Measurements from ENCODE around the gene TMEM255B. TPM values are rescaled to one million over a fixed set of nuclear protein-coding genes. Genes with fewer than 3 reads are reported as not detected.

Gene TMEM255B
- total and polyA plus RNA-seq, 7 experiments from 2014 or later: 0.08 to 3.3 (median 1.3) TPM; not detected in 1

DNA sequence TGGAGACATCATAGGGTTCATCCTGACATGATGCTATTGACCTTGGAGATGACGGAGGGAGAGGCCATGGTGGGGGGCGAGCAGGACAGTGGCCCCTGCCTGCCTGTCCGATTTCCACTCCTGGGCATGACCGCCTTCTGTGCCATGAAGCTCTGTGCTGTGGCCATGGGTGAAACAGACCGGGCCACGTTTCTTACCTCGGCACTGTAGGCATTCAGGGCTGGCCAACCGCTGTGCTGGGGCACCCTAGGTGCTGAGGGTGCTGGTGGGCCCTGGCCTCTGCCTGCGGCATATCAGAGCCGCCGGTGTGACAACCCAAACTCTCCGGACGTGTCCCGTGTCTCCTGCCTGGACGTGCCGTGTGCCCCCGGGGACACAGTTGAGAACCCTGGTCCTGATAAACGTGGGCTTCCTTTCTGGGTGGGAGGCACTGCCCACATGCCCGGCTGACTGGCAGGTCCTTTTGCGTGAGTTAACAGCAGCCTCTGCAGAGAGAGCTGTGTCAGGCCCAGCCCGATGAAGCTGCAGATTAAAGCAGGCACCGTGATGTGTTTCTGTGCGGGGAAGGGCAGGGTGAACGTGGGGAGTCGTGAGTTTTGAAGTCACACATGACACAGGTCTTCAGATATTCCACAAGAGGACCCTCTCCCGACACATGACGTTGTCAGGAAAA, 46.5 kb downstream of the TMEM255B start:
- DNase-seq: no peak
- CTCF ChIA-PET: no interaction called here
- no peaks in the 10 kb centered on the region for H3K27me3 Mint-ChIP-seq
- peaks cover 0 to 1% (median 0%) of the 10 kb centered on the region in 7 donors for H3K4me1 Mint-ChIP-seq
- H3K4me3 Mint-ChIP-seq: no peak overlapping the region
- H3K9me3 Mint-ChIP-seq: peaks cover 0 to 18% (median 9%) of the 10 kb centered on the region in 11 donors
- H3K9me3 ChIP-seq (ENCODE audit: control insufficient read depth in 2 of 3, low read length in 3 of 3): peaks cover 0 to 21% (median 0%) of the 10 kb centered on the region in 3 experiments
- H3K36me3 ChIP-seq (ENCODE audit: control insufficient read depth in 2 of 3, insufficient read depth in 3 of 3, low read length in 3 of 3): no peaks in the 10 kb centered on the region
- H3K36me3 Mint-ChIP-seq: peaks cover 0 to 2% (median 0%) of the 10 kb centered on the region in 5 donors
- no peak for ATAC-seq
- H3K27ac ChIP-seq (ENCODE audit: low read depth, low read length): no peak overlapping the region
- H3K4me1 ChIP-seq (ENCODE audit: control insufficient read depth in 2 of 2, insufficient read depth in 2 of 2, low read length in 2 of 2): no peaks in the 10 kb centered on the region
- no peak overlapping the region for H3K4me3 ChIP-seq (ENCODE audit: low read length)
- intact Hi-C loops (cut with micrococcal nuclease): no loop called here
- H3K27me3 ChIP-seq (ENCODE audit: control insufficient read depth in 2 of 2, insufficient read depth in 2 of 2, low read length in 2 of 2): no peaks in the 10 kb centered on the region
- POLR2A ChIA-PET: no interaction called here
- no peak overlapping the region for H3K27ac Mint-ChIP-seq

DNA sequence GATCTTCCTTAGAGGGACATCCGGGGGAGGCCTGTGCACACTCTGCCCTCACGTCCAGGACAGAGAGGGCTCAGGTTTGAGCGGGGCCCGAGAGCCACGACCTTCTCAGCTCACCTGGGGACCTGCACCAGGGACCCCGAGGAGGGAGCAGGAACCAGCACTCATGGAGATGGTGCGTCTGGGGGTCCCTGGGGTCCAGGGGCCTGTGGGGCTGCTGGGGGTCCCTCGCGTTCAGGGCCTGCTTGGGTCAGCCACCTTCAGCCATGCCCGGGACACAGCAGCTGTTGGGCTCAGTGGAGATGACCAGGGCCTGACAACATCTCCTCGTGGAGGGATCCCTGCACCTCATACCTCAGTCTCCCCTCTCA, 47.1 kb downstream of the TMEM255B start:
- H3K27ac ChIP-seq (ENCODE audit: low read depth, low read length): no peak overlapping the region
- no peaks in the 10 kb centered on the region for H3K4me1 ChIP-seq (ENCODE audit: control insufficient read depth in 2 of 2, insufficient read depth in 2 of 2, low read length in 2 of 2)
- H3K36me3 ChIP-seq (ENCODE audit: control insufficient read depth in 2 of 3, insufficient read depth in 3 of 3, low read length in 3 of 3): no peaks in the 10 kb centered on the region
- CTCF ChIA-PET: interaction anchor here (0.5 kb wide), 1 partner anchor 512 kb away, joined by 4 read pairs; no protein-coding TSS in a partner anchor
- H3K27me3 ChIP-seq (ENCODE audit: control insufficient read depth in 2 of 2, insufficient read depth in 2 of 2, low read length in 2 of 2): no peaks in the 10 kb centered on the region
- DNase-seq (no peak), ATAC-seq (no peak)
- intact Hi-C loops (cut with micrococcal nuclease): no loop called here
- no peak overlapping the region for H3K4me3 ChIP-seq (ENCODE audit: low read length)
- Mint-ChIP-seq H3K4me1 (peaks cover 0 to 1% (median 0%) of the 10 kb centered on the region in 7 donors), H3K27me3 (no peaks in the 10 kb centered on the region), H3K4me3 (no peak overlapping the region), H3K27ac (no peak overlapping the region), H3K9me3 (peaks cover 0 to 18% (median 9%) of the 10 kb centered on the region in 11 donors), H3K36me3 (peaks cover 0 to 2% (median 0%) of the 10 kb centered on the region in 5 donors)
- POLR2A ChIA-PET: no interaction called here
- peaks cover 0 to 21% (median 0%) of the 10 kb centered on the region in 3 experiments for H3K9me3 ChIP-seq (ENCODE audit: control insufficient read depth in 2 of 3, low read length in 3 of 3)

DNA sequence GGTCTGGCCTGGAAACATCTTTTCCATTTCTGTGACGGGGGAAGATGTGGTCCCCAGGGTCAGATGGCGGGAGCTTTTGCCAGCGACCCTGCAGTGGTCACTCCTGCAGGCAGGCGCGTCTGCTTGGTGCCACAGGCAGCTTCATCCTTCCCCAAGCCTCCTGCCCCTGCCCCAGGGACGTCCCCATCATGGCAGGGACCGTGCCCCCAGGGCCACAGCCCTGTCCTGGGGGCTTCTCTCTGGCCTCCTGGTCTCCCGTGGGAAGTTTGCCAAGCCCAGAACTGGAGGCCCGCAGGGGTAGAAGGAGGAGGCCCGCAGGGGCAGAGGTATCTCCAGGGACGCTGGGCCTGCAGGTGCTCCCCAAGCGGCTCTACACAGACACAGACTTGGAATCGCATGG, 47.5 kb downstream of the TMEM255B start:
- Mint-ChIP-seq H3K4me3 (no peak overlapping the region), H3K4me1 (peaks cover 0 to 1% (median 0%) of the 10 kb centered on the region in 7 donors), H3K36me3 (peaks cover 0 to 2% (median 0%) of the 10 kb centered on the region in 5 donors), H3K9me3 (peaks cover 0 to 18% (median 9%) of the 10 kb centered on the region in 11 donors), H3K27me3 (no peaks in the 10 kb centered on the region), H3K27ac (no peak overlapping the region)
- H3K27me3 ChIP-seq (ENCODE audit: control insufficient read depth in 2 of 2, insufficient read depth in 2 of 2, low read length in 2 of 2): no peaks in the 10 kb centered on the region
- POLR2A ChIA-PET: no interaction called here
- H3K9me3 ChIP-seq (ENCODE audit: control insufficient read depth in 2 of 3, low read length in 3 of 3): peaks cover 0 to 21% (median 0%) of the 10 kb centered on the region in 3 experiments
- no peaks in the 10 kb centered on the region for H3K36me3 ChIP-seq (ENCODE audit: control insufficient read depth in 2 of 3, insufficient read depth in 3 of 3, low read length in 3 of 3)
- intact Hi-C loops (cut with micrococcal nuclease): no loop called here
- no peak for ATAC-seq
- H3K4me1 ChIP-seq (ENCODE audit: control insufficient read depth in 2 of 2, insufficient read depth in 2 of 2, low read length in 2 of 2): no peaks in the 10 kb centered on the region
- no peak overlapping the region for H3K27ac ChIP-seq (ENCODE audit: low read depth, low read length)
- DNase-seq: no peak
- CTCF ChIA-PET: interaction anchor here (0.5 kb wide), 1 partner anchor 512 kb away, joined by 4 read pairs; no protein-coding TSS in a partner anchor
- H3K4me3 ChIP-seq (ENCODE audit: low read length): no peak overlapping the region

DNA sequence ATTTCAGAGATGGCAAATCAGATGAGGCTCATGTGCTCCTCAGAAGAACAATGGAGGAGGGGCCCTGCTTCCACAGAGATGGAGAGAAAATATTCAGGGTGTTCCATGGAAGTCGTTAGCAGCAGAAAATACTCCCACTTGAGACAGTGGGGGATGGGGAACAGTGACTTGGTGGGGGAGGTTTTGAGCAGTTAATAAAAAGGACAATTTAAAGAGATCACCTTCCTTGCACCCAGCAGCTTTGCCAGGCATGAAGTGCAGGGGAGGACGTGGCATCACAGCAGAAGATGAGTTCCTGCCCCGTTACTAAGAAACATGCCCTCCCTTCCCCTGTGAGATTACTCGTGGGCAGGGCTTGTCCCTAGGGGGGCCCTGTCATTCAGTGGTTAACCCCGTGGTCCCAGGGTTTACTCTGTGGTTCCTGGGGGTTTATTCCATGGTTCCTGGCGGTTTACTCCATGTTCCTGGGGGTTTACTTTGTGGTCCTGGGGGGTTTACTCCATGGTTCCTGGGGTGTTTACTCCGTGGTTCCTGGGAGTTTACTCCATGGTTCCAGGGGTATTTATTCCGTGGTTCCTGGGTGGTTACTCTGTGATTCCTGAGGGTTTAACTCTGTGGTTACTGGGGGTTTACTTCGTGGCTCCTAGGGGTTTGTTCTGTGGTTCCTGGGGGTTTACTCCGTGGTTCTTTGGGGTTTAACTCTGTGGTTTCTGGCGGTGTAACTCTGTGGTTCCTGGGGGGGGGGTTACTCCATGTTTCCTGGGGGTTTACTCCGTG, 49.2 kb downstream of the TMEM255B start:
- DNase-seq (no peak), ATAC-seq (no peak)
- intact Hi-C loops (cut with micrococcal nuclease): no loop called here
- Mint-ChIP-seq H3K4me3 (peak overlapping the region in 1 of 10 donors; percentile 67), H3K36me3 (peaks cover 0 to 2% (median 0%) of the 10 kb centered on the region in 5 donors), H3K4me1 (peaks cover 0 to 1% (median 0%) of the 10 kb centered on the region in 7 donors), H3K9me3 (peaks cover 0 to 18% (median 9%) of the 10 kb centered on the region in 11 donors), H3K27ac (no peak overlapping the region), H3K27me3 (no peaks in the 10 kb centered on the region)
- Histone ChIP-seq H3K27ac (ENCODE audit: low read depth, low read length) (no peak overlapping the region), H3K9me3 (ENCODE audit: control insufficient read depth in 2 of 3, low read length in 3 of 3) (peaks cover 0 to 21% (median 0%) of the 10 kb centered on the region in 3 experiments), H3K4me1 (ENCODE audit: control insufficient read depth in 2 of 2, insufficient read depth in 2 of 2, low read length in 2 of 2) (no peaks in the 10 kb centered on the region), H3K27me3 (ENCODE audit: control insufficient read depth in 2 of 2, insufficient read depth in 2 of 2, low read length in 2 of 2) (no peaks in the 10 kb centered on the region), H3K4me3 (ENCODE audit: low read length) (no peak overlapping the region), H3K36me3 (ENCODE audit: control insufficient read depth in 2 of 3, insufficient read depth in 3 of 3, low read length in 3 of 3) (no peaks in the 10 kb centered on the region)
- CTCF ChIA-PET: no interaction called here
- POLR2A ChIA-PET: no interaction called here

DNA sequence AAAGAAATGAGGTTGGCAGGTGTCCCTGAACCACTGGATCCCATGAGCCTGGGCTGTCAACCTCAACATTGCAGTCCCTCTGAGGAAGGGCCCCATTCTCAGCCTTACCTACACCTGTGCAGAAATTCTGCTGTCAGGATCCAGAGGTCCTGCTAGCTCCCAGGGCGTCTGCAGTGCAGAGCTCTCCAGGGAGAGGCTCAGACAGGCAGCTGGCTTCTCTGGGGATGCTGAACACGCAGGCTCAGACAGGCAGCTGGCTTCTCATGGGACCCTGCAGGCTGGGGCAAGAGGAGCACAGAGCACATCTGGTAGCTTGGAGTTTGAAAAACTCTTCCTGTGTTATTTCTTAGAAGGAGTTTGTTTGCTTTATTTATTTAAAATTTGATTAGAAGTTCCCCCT, 50.9 kb downstream of the TMEM255B start:
- Histone ChIP-seq H3K36me3 (ENCODE audit: control insufficient read depth in 2 of 3, insufficient read depth in 3 of 3, low read length in 3 of 3) (no peaks in the 10 kb centered on the region), H3K27me3 (ENCODE audit: control insufficient read depth in 2 of 2, insufficient read depth in 2 of 2, low read length in 2 of 2) (no peaks in the 10 kb centered on the region), H3K9me3 (ENCODE audit: control insufficient read depth in 2 of 3, low read length in 3 of 3) (peaks cover 0 to 21% (median 0%) of the 10 kb centered on the region in 3 experiments), H3K27ac (ENCODE audit: low read depth, low read length) (no peak overlapping the region), H3K4me3 (ENCODE audit: low read length) (no peak overlapping the region), H3K4me1 (ENCODE audit: control insufficient read depth in 2 of 2, insufficient read depth in 2 of 2, low read length in 2 of 2) (no peaks in the 10 kb centered on the region)
- no peak for DNase-seq
- intact Hi-C loops (cut with micrococcal nuclease): loop anchor here in 1 of 2 donors (10.0 kb wide), 1 partner anchor 185 kb away; no protein-coding TSS in a partner anchor
- ChIA-PET POLR2A (interaction anchor here (0.6 kb wide), 1 partner anchor 451 kb away, joined by 3 read pairs; no protein-coding TSS in a partner anchor), CTCF (interaction anchor here (0.7 kb wide), 1 partner anchor 285 kb away, joined by 3 read pairs; no protein-coding TSS in a partner anchor)
- no peak for ATAC-seq
- no peak overlapping the region for H3K4me3 Mint-ChIP-seq
- H3K4me1 Mint-ChIP-seq: peaks cover 0 to 1% (median under 1%) of the 10 kb centered on the region in 7 donors
- peaks cover 0 to 2% (median 0%) of the 10 kb centered on the region in 5 donors for H3K36me3 Mint-ChIP-seq
- H3K9me3 Mint-ChIP-seq: peaks cover 0 to 18% (median 9%) of the 10 kb centered on the region in 11 donors
- H3K27me3 Mint-ChIP-seq: no peaks in the 10 kb centered on the region
- H3K27ac Mint-ChIP-seq: no peak overlapping the region

DNA sequence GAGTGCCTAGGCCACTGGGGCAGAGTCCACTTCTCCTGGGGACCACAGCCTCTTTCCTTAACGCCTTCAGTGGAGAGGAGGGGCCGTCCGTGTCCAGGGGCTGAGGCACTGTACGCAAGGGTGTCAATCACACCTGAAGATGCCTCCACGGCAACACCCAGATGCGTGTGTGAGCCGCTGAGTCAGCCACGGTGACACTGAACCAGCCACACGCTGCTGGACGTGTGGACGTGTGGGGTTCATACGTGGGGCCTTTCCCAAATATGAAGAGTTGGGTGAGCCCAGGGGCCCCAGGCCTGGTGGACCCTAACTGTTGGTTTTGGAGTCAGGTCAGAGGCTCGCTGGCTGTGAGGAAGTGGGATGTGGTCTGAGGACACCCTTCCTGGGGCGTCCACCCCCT, 51.6 kb downstream of the TMEM255B start:
- Histone ChIP-seq H3K4me1 (ENCODE audit: control insufficient read depth in 2 of 2, insufficient read depth in 2 of 2, low read length in 2 of 2) (peaks cover 0 to 2% of the 10 kb centered on the region in 2 donors), H3K4me3 (ENCODE audit: low read length) (no peak overlapping the region), H3K27me3 (ENCODE audit: control insufficient read depth in 2 of 2, insufficient read depth in 2 of 2, low read length in 2 of 2) (no peaks in the 10 kb centered on the region), H3K36me3 (ENCODE audit: control insufficient read depth in 2 of 3, insufficient read depth in 3 of 3, low read length in 3 of 3) (no peaks in the 10 kb centered on the region), H3K27ac (ENCODE audit: low read depth, low read length) (no peak overlapping the region), H3K9me3 (ENCODE audit: control insufficient read depth in 2 of 3, low read length in 3 of 3) (peaks cover 0 to 21% (median 0%) of the 10 kb centered on the region in 3 experiments)
- Mint-ChIP-seq H3K9me3 (peaks cover 0 to 18% (median 9%) of the 10 kb centered on the region in 11 donors), H3K36me3 (peaks cover 0 to 7% (median 0%) of the 10 kb centered on the region in 5 donors), H3K4me1 (peaks cover 3 to 8% (median 7%) of the 10 kb centered on the region in 7 donors), H3K27me3 (peaks cover 0 to 3% (median 0%) of the 10 kb centered on the region in 5 donors), H3K27ac (no peak overlapping the region), H3K4me3 (no peak overlapping the region)
- CTCF ChIA-PET: no interaction called here
- ATAC-seq (no peak), DNase-seq (no peak)
- intact Hi-C loops (cut with micrococcal nuclease): loop anchor here in 1 of 2 donors (10.0 kb wide), 1 partner anchor 184 kb away; no protein-coding TSS in a partner anchor
- POLR2A ChIA-PET: no interaction called here
